ENCODE results near the gene PAPPA2.

DNA sequence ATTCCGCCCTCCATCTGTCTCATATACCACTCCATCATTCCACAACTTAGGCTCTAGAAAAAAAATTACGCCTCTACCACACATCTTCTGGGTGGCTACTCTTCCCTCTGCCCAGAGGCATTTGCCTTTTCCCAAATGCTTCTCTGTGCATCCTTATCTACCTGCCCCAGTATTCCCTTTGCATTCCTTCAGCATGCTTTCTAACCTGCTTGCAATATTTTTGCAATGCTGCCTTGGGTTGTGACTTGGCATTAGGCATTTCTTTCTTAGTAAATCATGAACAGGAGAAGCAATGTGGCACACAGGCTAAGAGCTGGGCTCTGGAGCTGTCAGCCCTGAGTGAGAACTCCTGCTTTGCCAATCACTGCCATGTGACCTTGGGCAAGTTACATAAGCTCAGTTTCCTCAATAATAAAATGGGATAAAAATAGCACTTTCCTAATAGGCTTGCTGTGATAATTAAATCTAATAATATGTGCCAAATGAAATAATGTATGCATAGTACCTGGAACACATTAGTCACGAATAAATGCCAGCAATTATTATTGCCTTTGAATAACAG is 425.6 kb downstream of the PAPPA2 start:
- TF ChIP-seq, protein P1, sequence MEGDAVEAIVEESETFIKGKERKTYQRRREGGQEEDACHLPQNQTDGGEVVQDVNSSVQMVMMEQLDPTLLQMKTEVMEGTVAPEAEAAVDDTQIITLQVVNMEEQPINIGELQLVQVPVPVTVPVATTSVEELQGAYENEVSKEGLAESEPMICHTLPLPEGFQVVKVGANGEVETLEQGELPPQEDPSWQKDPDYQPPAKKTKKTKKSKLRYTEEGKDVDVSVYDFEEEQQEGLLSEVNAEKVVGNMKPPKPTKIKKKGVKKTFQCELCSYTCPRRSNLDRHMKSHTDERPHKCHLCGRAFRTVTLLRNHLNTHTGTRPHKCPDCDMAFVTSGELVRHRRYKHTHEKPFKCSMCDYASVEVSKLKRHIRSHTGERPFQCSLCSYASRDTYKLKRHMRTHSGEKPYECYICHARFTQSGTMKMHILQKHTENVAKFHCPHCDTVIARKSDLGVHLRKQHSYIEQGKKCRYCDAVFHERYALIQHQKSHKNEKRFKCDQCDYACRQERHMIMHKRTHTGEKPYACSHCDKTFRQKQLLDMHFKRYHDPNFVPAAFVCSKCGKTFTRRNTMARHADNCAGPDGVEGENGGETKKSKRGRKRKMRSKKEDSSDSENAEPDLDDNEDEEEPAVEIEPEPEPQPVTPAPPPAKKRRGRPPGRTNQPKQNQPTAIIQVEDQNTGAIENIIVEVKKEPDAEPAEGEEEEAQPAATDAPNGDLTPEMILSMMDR (IDR thresholded peaks at IDR 0.05): no peak
- no peak for TF ChIP-seq POLR2A (IDR thresholded peaks at IDR 0.05)
